SK-N-SH treated with all-trans-retinoic acid at 6 μM for 48 hours (cell line): ENCODE data around the gene PHF21B.
"Not testable (repeated sequence)": the region's sequence is repeated elsewhere in the genome, so short reads cannot be mapped to it uniquely, and the experiment has no call there.

Experiments used
- ATAC-seq: fragments of 200-7000 bp; cut with Tn5 transposase; 3 replicates; pipeline ENCODE4 v1.9.1; 2020; ENCODE audit warnings: mild to moderate bottlenecking, moderate library complexity
- BACH2 ChIP-seq: fragments of 250-450 bp; sonication (Bioruptor Pico); IDR thresholded peaks from 2 replicates; pipeline ENCODE4 v1.9.0; 2021; ENCODE audit warnings: mild to moderate bottlenecking, borderline replicate concordance
- CSRNP3 ChIP-seq: fragments of 250-450 bp; sonication (Bioruptor Pico); IDR thresholded peaks from 2 replicates; pipeline ENCODE4 v1.5.1; 2021; ENCODE audit warnings: mild to moderate bottlenecking, moderate library complexity
- ESRRG ChIP-seq: fragments of 250-450 bp; sonication (Bioruptor Pico); IDR thresholded peaks from 2 replicates; pipeline ENCODE4 v1.6.1; 2021; ENCODE audit warnings: mild to moderate bottlenecking
- ISL1 ChIP-seq: fragments of 250-450 bp; sonication (Bioruptor Pico); IDR thresholded peaks from 2 replicates; pipeline ENCODE4 v2.1.2; 2022; ENCODE audit warnings: mild to moderate bottlenecking, moderate library complexity
- OSR1 ChIP-seq: fragments of 250-450 bp; sonication (Bioruptor Pico); IDR thresholded peaks from 2 replicates; pipeline ENCODE4 v1.8.0; 2022; ENCODE audit warnings: moderate library complexity, mild to moderate bottlenecking, inconsistent platforms
- PATZ1 ChIP-seq: fragments of 250-450 bp; sonication (Bioruptor Pico); IDR thresholded peaks from 2 replicates; pipeline ENCODE4 v1.8.0; 2020; ENCODE audit warnings: mild to moderate bottlenecking, moderate library complexity, borderline replicate concordance
- POU6F1 ChIP-seq: fragments of 250-450 bp; sonication (Bioruptor Pico); IDR thresholded peaks from 2 replicates; pipeline ENCODE4 v1.8.0; 2021; ENCODE audit warnings: low read depth, mild to moderate bottlenecking, moderate library complexity, borderline replicate concordance
- PPARA ChIP-seq: fragments of 250-450 bp; sonication (Bioruptor Pico); IDR thresholded peaks from 2 replicates; pipeline ENCODE4 v1.5.0; 2020; ENCODE audit warnings: mild to moderate bottlenecking, borderline replicate concordance
- RARB ChIP-seq: fragments of 250-450 bp; sonication (Bioruptor Pico); IDR thresholded peaks from 2 replicates; pipeline ENCODE4 v1.8.0; 2021; ENCODE audit warnings: mild to moderate bottlenecking, moderate library complexity
- SNAI2 ChIP-seq: fragments of 250-450 bp; sonication (Bioruptor Pico); IDR thresholded peaks from 2 replicates; pipeline ENCODE4 v1.5.0; 2020; ENCODE audit warnings: mild to moderate bottlenecking, moderate library complexity
- TCF4 ChIP-seq: fragments of 250-450 bp; sonication (Bioruptor Pico); IDR thresholded peaks from 2 replicates; pipeline ENCODE4 v1.8.0; 2021; ENCODE audit warnings: mild to moderate bottlenecking, moderate library complexity, borderline replicate concordance
- TOX ChIP-seq: fragments of 250-450 bp; sonication (Bioruptor Pico); IDR thresholded peaks from 2 replicates; pipeline ENCODE4 v1.8.0; 2021; ENCODE audit warnings: mild to moderate bottlenecking, moderate library complexity, borderline replicate concordance
- TSHZ2 ChIP-seq: fragments of 250-450 bp; sonication (Bioruptor Pico); IDR thresholded peaks from 2 replicates; pipeline ENCODE4 v1.5.0; 2020; ENCODE audit warnings: mild to moderate bottlenecking, moderate library complexity
- ZC3H10 ChIP-seq: fragments of 250-450 bp; sonication (Bioruptor Pico); IDR thresholded peaks from 2 replicates; pipeline ENCODE4 v1.5.1; 2021; ENCODE audit warnings: mild to moderate bottlenecking, moderate library complexity
- ZFP3 ChIP-seq: fragments of 250-450 bp; sonication (Bioruptor Pico); IDR thresholded peaks from 2 replicates; pipeline ENCODE4 v1.5.0; 2020; ENCODE audit warnings: mild to moderate bottlenecking, moderate library complexity
- ZNF565 ChIP-seq: fragments of 450-650 bp; formaldehyde crosslinking; conservative IDR thresholded peaks from 2 replicates; pipeline ENCODE4 v1.5.0; 2020; ENCODE audit warnings: low read depth, mild to moderate bottlenecking, moderate library complexity
- ZNF8 ChIP-seq: fragments of 450-650 bp; formaldehyde crosslinking; IDR thresholded peaks from 2 replicates; pipeline ENCODE4 v1.5.0; 2020; ENCODE audit warnings: mild to moderate bottlenecking, moderate library complexity

Gene PHF21B

GRCh38 chr22:44906248-44906936 is 103.4 kb downstream of the PHF21B start:
- TF ChIP-seq TSHZ2: no peak
- TF ChIP-seq ZC3H10 (CRISPR knock-in tag): no peak
- TF ChIP-seq TOX (CRISPR knock-in tag): no peak
- no peak for TF ChIP-seq OSR1 (CRISPR knock-in tag)
- no peak for TF ChIP-seq ZNF565 (CRISPR knock-in tag)
- TF ChIP-seq ZFP3 (CRISPR knock-in tag): no peak
- no peak for TF ChIP-seq CSRNP3 (CRISPR knock-in tag)
- no peak for TF ChIP-seq ZNF8 (CRISPR knock-in tag)
- TF ChIP-seq TCF4 (CRISPR knock-in tag): no peak
- ATAC-seq: no peak

- ATAC-seq: not testable (repeated sequence)
These were observed 105.2 kb downstream of the PHF21B start for GRCh38 chr22:44904492-44905152.

- ATAC-seq: not testable (repeated sequence)
These were observed 106.6 kb downstream of the PHF21B start for GRCh38 chr22:44903164-44903563.

- no peak for TF ChIP-seq ZNF565 (CRISPR knock-in tag)
- TF ChIP-seq BACH2: no peak
- TF ChIP-seq PPARA (CRISPR knock-in tag): no peak
- no peak for TF ChIP-seq RARB (CRISPR knock-in tag)
- no peak for TF ChIP-seq SNAI2
- TF ChIP-seq POU6F1: no peak
- no peak for TF ChIP-seq ISL1 (CRISPR knock-in tag)
- no peak for TF ChIP-seq PATZ1
- no peak for TF ChIP-seq ESRRG (CRISPR knock-in tag)
- ATAC-seq: no peak
These were observed 108.5 kb downstream of the PHF21B start for GRCh38 chr22:44901301-44901700.

GRCh38 chr22:44898236-44898635 is 111.6 kb downstream of the PHF21B start:
- TF ChIP-seq ZNF8 (CRISPR knock-in tag): no peak
- no peak for ATAC-seq
